Upper lobe of left lung (tissue), 6 donors: ENCODE measurements around the gene TRAPPC2B. TPM values are rescaled to one million over a fixed set of nuclear protein-coding genes. Genes with fewer than 3 reads are reported as not detected.
"Not testable (repeated sequence)": the region's sequence is repeated elsewhere in the genome, so short reads cannot be mapped to it uniquely, and the experiment has no call there.

Experiments used
- ATAC-seq, 2 donors: fragments of 200-7000 bp; cut with Tn5 transposase; one replicate each; pipeline ENCODE4 v1.9.1; 2022; ENCODE audit warnings: mild to moderate bottlenecking in 2 of 2, moderate library complexity in 2 of 2; ENCODE audit not compliant: low FRiP score in 2 of 2
- DNase-seq, 2 donors: peaks; one replicate each; pipeline ENCODE4 v3.0.0-alpha.2; 2019 to 2020
- H3K27ac ChIP-seq, 4 donors: fragments of 200-600 bp; sonication (generic); one replicate each; pipeline ENCODE4 v1.5.1; 2016 to 2019
- H3K27me3 ChIP-seq, 4 donors: fragments of 200-600 bp; sonication (generic); one replicate each; pipeline ENCODE4 v1.5.1; 2017 to 2019
- H3K36me3 ChIP-seq, 4 donors: fragments of 200-600 bp; sonication (generic); one replicate each; pipeline ENCODE4 v1.5.1; 2016 to 2019
- H3K4me1 ChIP-seq, 4 donors: fragments of 200-600 bp; sonication (generic); one replicate each; pipeline ENCODE4 v1.5.1; 2018 to 2019
- H3K4me3 ChIP-seq, 4 donors: fragments of 200-600 bp; sonication (generic); one replicate each; pipeline ENCODE4 v1.5.1; 2017 to 2019; ENCODE audit warnings: mild to moderate bottlenecking in 2 of 4, moderate library complexity in 1 of 4
- H3K9me3 ChIP-seq, 4 donors: fragments of 200-600 bp; sonication (generic); one replicate each; pipeline ENCODE4 v1.5.1; 2018 to 2019
- CTCF ChIP-seq, 6 experiments: fragments of 450-650 bp in 4 of 6; fragments of 200-600 bp in 2 of 6; sonication (generic) in 2 of 6; IDR thresholded peaks; one replicate each; pipeline ENCODE4 v1.5.1; 2016 to 2019; ENCODE audit warnings: antibody characterized with exemption in 6 of 6
- EP300 ChIP-seq, 4 donors: sonication (generic); formaldehyde crosslinking; IDR thresholded peaks; one replicate each; pipeline ENCODE4 v1.5.1; 2017; ENCODE audit warnings: antibody characterized with exemption in 4 of 4, control low read depth in 2 of 4
- POLR2A ChIP-seq, 4 donors: fragments of 450-650 bp; IDR thresholded peaks; one replicate each; pipeline ENCODE4 v1.5.1; 2016 to 2017; ENCODE audit warnings: antibody characterized with exemption in 4 of 4, mild to moderate bottlenecking in 2 of 4
- POLR2AphosphoS5 ChIP-seq, 2 donors: sonication (generic); formaldehyde crosslinking; IDR thresholded peaks; one replicate each; pipeline ENCODE4 v1.5.1; 2017; ENCODE audit warnings: antibody characterized with exemption in 2 of 2
- WGBS, 2 donors: methylation state at CpG; one replicate each; pipeline ENCODE4 v1.1.5; 2017 to 2018; 5-methylcytosine and 5-hydroxymethylcytosine counted together
- total RNA-seq, 6 donors: library from RNA; depleted of rRNA in 4 of 6; stranded (reverse); fragments of >200 nt in 4 of 6; gene quantifications; one replicate each; pipeline versions ENCODE4 v1.1.0 to v1.2.1, GENCODE V29; 2016 to 2021
- donor health status: DM: no; HTN: no; CAD: no; lungs with moderate emphysema.
- donor health status: DM: no; HTN: yes; CAD: no; lungs with severe emphysema.

Gene TRAPPC2B
- total RNA-seq, 6 donors from 2014 or later, result 6.2 to 29.3 (median 12.8) TPM

- DNase-seq, result no peak
- no peak for ATAC-seq
- Histone ChIP-seq H3K4me3 (no peak overlapping the region), H3K27me3 (no peaks in the 10 kb centered on the region), H3K9me3 (peaks cover 8 to 52% (median 51%) of the 10 kb centered on the region in 4 donors), H3K27ac (no peak overlapping the region), H3K36me3 (peaks cover 24 to 50% (median 39%) of the 10 kb centered on the region in 4 donors), H3K4me1 (peaks cover 4 to 18% (median 12%) of the 10 kb centered on the region in 4 donors)
- no peak for TF ChIP-seq EP300 (IDR thresholded peaks at IDR 0.05)
- no peak for TF ChIP-seq CTCF (IDR thresholded peaks at IDR 0.05)
- no peak for TF ChIP-seq POLR2AphosphoS5 (IDR thresholded peaks at IDR 0.05)
Observed at GRCh38 chr19:57359300-57359699, 4.1 kb upstream of the TRAPPC2B start.

- ATAC-seq (no peak), DNase-seq (no peak)
- Histone ChIP-seq H3K4me1 (peaks cover 7 to 21% (median 16%) of the 10 kb centered on the region in 4 donors), H3K27ac (peak overlapping the region; percentile 89 to 98 (median 92)), H3K9me3 (peaks cover 0 to 33% (median 21%) of the 10 kb centered on the region in 4 donors), H3K4me3 (peak overlapping the region in 3 of 4 donors; percentile 71 to 91 (median 78)), H3K36me3 (peaks cover 0 to 19% (median 8%) of the 10 kb centered on the region in 4 donors), H3K27me3 (no peaks in the 10 kb centered on the region)
- 68 to 79% methylated on average over 2 of the region's 2 CpGs for WGBS, 2 donors
- TF ChIP-seq POLR2AphosphoS5 (IDR thresholded peaks at IDR 0.05) (no peak), EP300 (IDR thresholded peaks at IDR 0.05) (peak in 1 of 4 donors; percentile 50)
Observed at GRCh38 chr19:57362419-57362818, 932 bp upstream of the TRAPPC2B start.

GRCh38 chr19:57363688-57364181, 384 bp downstream of the TRAPPC2B start:
- Histone ChIP-seq H3K9me3 (peaks cover 0 to 20% (median 11%) of the 10 kb centered on the region in 4 donors), H3K27ac (peak overlapping the region; percentile 89 to 98 (median 92)), H3K36me3 (peaks cover 0 to 6% (median 0%) of the 10 kb centered on the region in 4 donors), H3K4me3 (peak overlapping the region; percentile 39 to 91 (median 74)), H3K27me3 (no peaks in the 10 kb centered on the region), H3K4me1 (peaks cover 7 to 21% (median 16%) of the 10 kb centered on the region in 4 donors)
- no peak for TF ChIP-seq POLR2A (IDR thresholded peaks at IDR 0.05)
- no peak for TF ChIP-seq POLR2AphosphoS5 (IDR thresholded peaks at IDR 0.05)
- TF ChIP-seq CTCF (IDR thresholded peaks at IDR 0.05), result no peak
- no peak for TF ChIP-seq EP300 (IDR thresholded peaks at IDR 0.05)
- ATAC-seq (peak; percentile 35 to 38), DNase-seq (peak in 1 of 2 donors; percentile 57)
- 1 to 3% methylated on average over 11 to 16 of the region's 18 CpGs for WGBS, 2 donors

- Histone ChIP-seq H3K27ac (no peak overlapping the region), H3K27me3 (no peaks in the 10 kb centered on the region), H3K4me3 (no peak overlapping the region), H3K4me1 (peaks cover 7 to 17% (median 16%) of the 10 kb centered on the region in 4 donors), H3K9me3 (peaks cover 0 to 2% (median under 1%) of the 10 kb centered on the region in 4 donors), H3K36me3 (peaks cover 0 to 6% (median under 1%) of the 10 kb centered on the region in 4 donors)
- TF ChIP-seq POLR2AphosphoS5 (IDR thresholded peaks at IDR 0.05) (no peak), CTCF (IDR thresholded peaks at IDR 0.05) (no peak), EP300 (IDR thresholded peaks at IDR 0.05) (no peak), POLR2A (IDR thresholded peaks at IDR 0.05) (no peak)
- no peak for DNase-seq
- 94 to 100% methylated on average over 2 of the region's 2 CpGs for whole genome bisulfite sequencing, 2 donors
- no peak for ATAC-seq
Observed at GRCh38 chr19:57366776-57367175, 3.4 kb downstream of the TRAPPC2B start.

- no peak overlapping the region for H3K4me3 ChIP-seq
- H3K9me3 ChIP-seq, result peaks cover 23 to 49% (median 34%) of the 10 kb centered on the region in 4 donors
- no peaks in the 10 kb centered on the region for H3K4me1 ChIP-seq
- no peak overlapping the region for H3K27ac ChIP-seq
- ATAC-seq (no peak), DNase-seq (peak in 1 of 2 donors; percentile 7)
- TF ChIP-seq EP300 (IDR thresholded peaks at IDR 0.05) (no peak), POLR2A (IDR thresholded peaks at IDR 0.05) (no peak), POLR2AphosphoS5 (IDR thresholded peaks at IDR 0.05) (no peak)
- 89 to 98% methylated on average over 4 to 5 of the region's 6 CpGs for WGBS, 2 donors
- peaks cover 5 to 56% (median 43%) of the 10 kb centered on the region in 4 donors for H3K36me3 ChIP-seq
- H3K27me3 ChIP-seq, result no peaks in the 10 kb centered on the region
Observed at GRCh38 chr19:57374179-57374578, 10.8 kb downstream of the TRAPPC2B start.

GRCh38 chr19:57374647-57375046, 11.3 kb downstream of the TRAPPC2B start:
- Histone ChIP-seq H3K9me3 (peaks cover 26 to 54% (median 35%) of the 10 kb centered on the region in 4 donors), H3K36me3 (peaks cover 5 to 56% (median 43%) of the 10 kb centered on the region in 4 donors)
- DNase-seq, H3K4me1 ChIP-seq, ATAC-seq, H3K27me3 ChIP-seq, H3K27ac ChIP-seq, H3K4me3 ChIP-seq: not testable (repeated sequence)
- WGBS, 2 donors, result 95 to 100% methylated on average over 2 of the region's 2 CpGs
